Spinal cord (tissue), 10 donors: ENCODE data around the gene C1orf105. TPM values are rescaled to one million over a fixed set of nuclear protein-coding genes. Genes with fewer than 3 reads are reported as not detected.

Experiments used
- DNase-seq, 6 donors: peaks; one replicate each; pipeline versions ENCODE4 v3.0.0 to v3.0.0-alpha.2; 2013 to 2015; ENCODE audit warnings: low spot score in 6 of 6, low read depth in 4 of 6
- H3K27ac ChIP-seq: one replicate; pipeline ENCODE4 v1.5.1; 2013; ENCODE audit warnings: low read depth, low read length, control low read depth
- H3K27me3 ChIP-seq: one replicate; pipeline ENCODE4 v1.6.1; 2013; ENCODE audit warnings: low read length; ENCODE audit not compliant: control insufficient read depth, insufficient read depth
- H3K36me3 ChIP-seq: one replicate; pipeline ENCODE4 v1.6.1; 2013; ENCODE audit warnings: low read length; ENCODE audit not compliant: control insufficient read depth, insufficient read depth
- H3K4me1 ChIP-seq: one replicate; pipeline ENCODE4 v1.6.1; 2013; ENCODE audit warnings: low read length; ENCODE audit not compliant: control insufficient read depth, insufficient read depth
- H3K4me3 ChIP-seq: one replicate; pipeline ENCODE4 v1.5.1; 2013; ENCODE audit warnings: low read depth, low read length, control low read depth
- H3K9me3 ChIP-seq: one replicate; pipeline ENCODE4 v1.6.1; 2013; ENCODE audit warnings: low read length; ENCODE audit not compliant: control insufficient read depth, insufficient read depth
- WGBS: methylation state at CpG from one replicate; pipeline ENCODE4 v1.1.5; 2013; ENCODE audit warnings: missing lambda C conversion rate; ENCODE audit not compliant: insufficient coverage; 5-methylcytosine and 5-hydroxymethylcytosine counted together
- polyA plus RNA-seq, 2 donors: library from polyadenylated mRNA; unstranded; fragments of 120-200 nt; gene quantifications; one replicate each; pipeline ENCODE4 v1.2.1, GENCODE V29; 2013; ENCODE audit not compliant: insufficient read length in 2 of 2
- total RNA-seq, 2 donors: library from RNA; depleted of rRNA in 1 of 2; stranded (reverse); fragments of 120-200 nt in 1 of 2; fragments of >200 nt in 1 of 2; gene quantifications; one replicate each; pipeline versions ENCODE4 v1.2.3 to v1.2.4, GENCODE V29; 2013 to 2014
- donor health status: healthy.

Gene C1orf105
- total and polyA plus RNA-seq, 4 donors: not detected

GRCh38 chr1:172382406-172382805 is 38.1 kb upstream of the C1orf105 start:
- H3K36me3 ChIP-seq: peaks cover 4% of the 10 kb centered on the region
- peak overlapping the region; percentile 86 for H3K27ac ChIP-seq
- H3K27me3 ChIP-seq: no peaks in the 10 kb centered on the region
- DNase-seq: no peak
- no peaks in the 10 kb centered on the region for H3K9me3 ChIP-seq
- peaks cover 3% of the 10 kb centered on the region for H3K4me1 ChIP-seq
- H3K4me3 ChIP-seq: no peak overlapping the region
- no CpG with 5 or more reads among the region's 1 CpG for WGBS

- H3K27me3 ChIP-seq: no peaks in the 10 kb centered on the region
- no peaks in the 10 kb centered on the region for H3K9me3 ChIP-seq
- DNase-seq: no peak
- peaks cover 3% of the 10 kb centered on the region for H3K4me1 ChIP-seq
- H3K4me3 ChIP-seq: no peak overlapping the region
- H3K27ac ChIP-seq: peak overlapping the region; percentile 86
- H3K36me3 ChIP-seq: peaks cover 4% of the 10 kb centered on the region
- 40% methylated on average over 1 of the region's 4 CpGs for WGBS
Observed at GRCh38 chr1:172382990-172383389, 37.5 kb upstream of the C1orf105 start.

GRCh38 chr1:172383536-172383935 is 36.9 kb upstream of the C1orf105 start:
- no CpG with 5 or more reads among the region's 3 CpGs for whole genome bisulfite sequencing
- Histone ChIP-seq H3K27ac (peak overlapping the region; percentile 86), H3K4me3 (no peak overlapping the region)

GRCh38 chr1:172384656-172385055 is 35.8 kb upstream of the C1orf105 start:
- WGBS: no CpG with 5 or more reads among the region's 1 CpG
- no peak for DNase-seq
- H3K27ac ChIP-seq: no peak overlapping the region

More at GRCh38 chr1:172383536-172383935, 36.9 kb upstream of the C1orf105 start:
- Histone ChIP-seq H3K27me3 (no peaks in the 10 kb centered on the region), H3K36me3 (peaks cover 6% of the 10 kb centered on the region), H3K4me1 (peaks cover 3% of the 10 kb centered on the region), H3K9me3 (no peaks in the 10 kb centered on the region)
- DNase-seq: peak in 2 of 6 donors; percentile 16 to 48

GRCh38 chr1:172386046-172386445 is 34.4 kb upstream of the C1orf105 start:
- H3K9me3 ChIP-seq: no peaks in the 10 kb centered on the region
- no CpG with 5 or more reads among the region's 2 CpGs for WGBS
- DNase-seq: no peak
- no peaks in the 10 kb centered on the region for H3K27me3 ChIP-seq
- H3K27ac ChIP-seq: no peak overlapping the region
- peaks cover 3% of the 10 kb centered on the region for H3K4me1 ChIP-seq
- H3K4me3 ChIP-seq: no peak overlapping the region
- peaks cover 8% of the 10 kb centered on the region for H3K36me3 ChIP-seq

More at GRCh38 chr1:172384656-172385055, 35.8 kb upstream of the C1orf105 start:
- Histone ChIP-seq H3K27me3 (no peaks in the 10 kb centered on the region), H3K36me3 (peaks cover 8% of the 10 kb centered on the region), H3K4me3 (no peak overlapping the region), H3K9me3 (no peaks in the 10 kb centered on the region), H3K4me1 (peaks cover 3% of the 10 kb centered on the region)

GRCh38 chr1:172388490-172388889 is 32.0 kb upstream of the C1orf105 start:
- Histone ChIP-seq H3K27me3 (no peaks in the 10 kb centered on the region), H3K27ac (no peak overlapping the region), H3K4me1 (no peaks in the 10 kb centered on the region), H3K9me3 (no peaks in the 10 kb centered on the region), H3K36me3 (peaks cover 8% of the 10 kb centered on the region), H3K4me3 (no peak overlapping the region)
- WGBS: 95% methylated on average over 5 of the region's 8 CpGs
- DNase-seq: no peak

- H3K9me3 ChIP-seq: no peaks in the 10 kb centered on the region
- peaks cover 10% of the 10 kb centered on the region for H3K36me3 ChIP-seq
- DNase-seq: no peak
- peaks cover 3% of the 10 kb centered on the region for H3K4me1 ChIP-seq
- H3K27ac ChIP-seq: peak overlapping the region; percentile 57
- H3K27me3 ChIP-seq: no peaks in the 10 kb centered on the region
- no CpG with 5 or more reads among the region's 3 CpGs for WGBS
- no peak overlapping the region for H3K4me3 ChIP-seq
Observed at GRCh38 chr1:172390301-172390682, 30.2 kb upstream of the C1orf105 start.

- whole genome bisulfite sequencing: 49% methylated on average over 5 of the region's 9 CpGs
- no peak for DNase-seq
- Histone ChIP-seq H3K27me3 (no peaks in the 10 kb centered on the region), H3K9me3 (no peaks in the 10 kb centered on the region), H3K27ac (peak overlapping the region; percentile 57), H3K4me3 (no peak overlapping the region), H3K4me1 (peaks cover 3% of the 10 kb centered on the region), H3K36me3 (peaks cover 10% of the 10 kb centered on the region)
Observed at GRCh38 chr1:172390683-172391551, 29.6 kb upstream of the C1orf105 start.

- H3K36me3 ChIP-seq: peaks cover 10% of the 10 kb centered on the region
- no peaks in the 10 kb centered on the region for H3K27me3 ChIP-seq
- WGBS: no CpG with 5 or more reads among the region's 1 CpG
- H3K27ac ChIP-seq: peak overlapping the region; percentile 57
- DNase-seq: no peak
- H3K4me3 ChIP-seq: no peak overlapping the region
- no peaks in the 10 kb centered on the region for H3K9me3 ChIP-seq
- peaks cover 3% of the 10 kb centered on the region for H3K4me1 ChIP-seq
Observed at GRCh38 chr1:172391976-172392375, 28.5 kb upstream of the C1orf105 start.

- 57% methylated on average over 4 of the region's 5 CpGs for WGBS
- H3K27ac ChIP-seq: no peak overlapping the region
- no peaks in the 10 kb centered on the region for H3K9me3 ChIP-seq
- peaks cover 3% of the 10 kb centered on the region for H3K4me1 ChIP-seq
- H3K4me3 ChIP-seq: no peak overlapping the region
- no peak for DNase-seq
- peaks cover 6% of the 10 kb centered on the region for H3K36me3 ChIP-seq
- H3K27me3 ChIP-seq: no peaks in the 10 kb centered on the region
Observed at GRCh38 chr1:172393354-172393753, 27.1 kb upstream of the C1orf105 start.
